DMS153 treated with DMSO at 0.1 percent for 48 hours (cell line): ENCODE results near the gene SUPT4H1.
"Not testable (repeated sequence)": the region's sequence is repeated elsewhere in the genome, so short reads cannot be mapped to it uniquely, and the experiment has no call there.

Source experiments
- DNase-seq: peaks from one replicate; lab custom pipeline; 2025; ENCODE audit not compliant: unreplicated experiment; lab: John Stamatoyannopoulos, UW

SUPT4H1 gene

DNA sequence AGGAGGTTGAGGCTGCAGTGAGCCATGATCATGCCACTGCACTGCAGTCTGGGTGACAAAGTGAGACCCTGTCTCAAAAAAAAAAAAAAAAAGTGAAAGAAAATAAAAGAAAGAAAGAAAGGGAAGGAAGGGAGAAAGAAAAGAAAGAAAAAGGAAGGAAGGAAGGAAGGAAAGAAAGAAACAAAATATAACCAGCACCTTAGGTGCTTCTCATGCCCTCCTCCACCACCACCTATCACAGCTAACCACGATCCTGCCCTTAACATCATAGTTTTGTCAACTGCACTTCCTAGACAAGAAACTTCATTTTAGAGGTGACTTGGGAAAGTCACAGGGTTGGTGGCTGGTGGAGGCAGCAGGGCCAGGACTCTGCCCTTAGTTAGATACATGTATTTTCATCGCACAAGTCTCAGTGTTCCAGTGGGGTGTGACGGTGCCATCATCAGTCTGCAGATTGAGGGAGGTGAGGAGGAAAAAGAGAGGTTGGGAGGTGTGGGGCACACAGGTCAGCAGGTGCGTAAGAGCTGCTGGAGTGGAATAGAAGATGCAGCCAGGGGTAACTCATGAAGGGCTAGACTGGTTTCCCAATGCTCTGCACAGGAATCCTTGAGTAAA is 10.0 kb downstream of the SUPT4H1 start:
- DNase-seq: no peak

DNA sequence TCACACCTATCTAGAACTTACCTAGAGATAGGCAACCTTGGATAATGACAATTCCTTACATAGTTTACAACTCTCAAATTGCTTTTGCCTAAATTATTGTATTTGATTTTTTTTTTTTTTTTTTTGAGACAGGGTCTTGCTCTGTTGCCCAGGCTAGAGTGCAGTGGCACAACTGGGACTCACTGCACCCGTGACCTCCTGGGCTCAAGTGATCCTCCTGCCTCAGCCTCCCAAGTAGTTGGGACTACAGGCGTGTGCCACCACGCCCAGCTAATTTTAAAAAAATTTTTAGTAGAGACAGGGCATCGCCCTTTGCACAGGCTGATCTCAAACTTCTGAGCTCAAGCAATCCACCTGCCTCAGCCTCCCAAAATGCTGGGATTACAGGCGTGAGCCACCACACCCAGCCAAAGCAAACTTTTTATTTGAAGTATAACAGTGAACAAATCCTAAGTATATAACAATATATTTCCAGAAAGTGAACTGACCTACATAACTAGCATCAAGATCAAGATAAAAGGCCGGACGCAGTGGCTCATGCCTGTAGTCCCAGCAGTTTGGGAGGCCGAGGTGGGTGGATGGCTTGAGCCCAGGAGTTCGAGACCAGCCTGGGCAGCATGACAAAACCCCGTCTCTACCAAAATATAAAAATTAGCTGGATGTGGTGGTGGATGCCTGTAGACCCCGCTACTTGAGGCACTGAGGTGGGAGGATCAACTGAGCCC is 10.7 kb downstream of the SUPT4H1 start:
- DNase-seq: not testable (repeated sequence)

DNA sequence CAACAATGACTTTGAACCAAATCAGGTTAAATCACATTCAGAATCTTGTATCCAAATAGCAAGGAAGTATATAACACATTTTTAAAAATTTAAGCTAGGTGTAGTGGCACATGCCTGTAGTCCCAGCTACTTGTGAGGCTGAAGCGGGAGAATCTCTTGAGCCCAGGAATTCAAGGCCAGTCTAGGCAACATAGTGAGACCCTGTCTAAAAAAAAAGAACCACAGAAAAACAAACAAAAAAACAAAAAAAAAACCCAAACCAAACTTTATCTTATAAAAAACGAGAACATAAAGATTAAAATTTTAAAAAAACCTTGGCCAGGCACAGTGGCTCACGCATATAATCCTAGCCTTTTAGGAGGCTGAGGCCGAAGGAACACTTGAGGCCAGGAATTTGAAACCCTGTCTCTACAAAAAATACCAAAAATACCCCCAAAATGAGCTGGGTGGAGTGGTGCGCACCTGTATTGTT is 11.6 kb downstream of the SUPT4H1 start:
- no peak for DNase-seq

DNA sequence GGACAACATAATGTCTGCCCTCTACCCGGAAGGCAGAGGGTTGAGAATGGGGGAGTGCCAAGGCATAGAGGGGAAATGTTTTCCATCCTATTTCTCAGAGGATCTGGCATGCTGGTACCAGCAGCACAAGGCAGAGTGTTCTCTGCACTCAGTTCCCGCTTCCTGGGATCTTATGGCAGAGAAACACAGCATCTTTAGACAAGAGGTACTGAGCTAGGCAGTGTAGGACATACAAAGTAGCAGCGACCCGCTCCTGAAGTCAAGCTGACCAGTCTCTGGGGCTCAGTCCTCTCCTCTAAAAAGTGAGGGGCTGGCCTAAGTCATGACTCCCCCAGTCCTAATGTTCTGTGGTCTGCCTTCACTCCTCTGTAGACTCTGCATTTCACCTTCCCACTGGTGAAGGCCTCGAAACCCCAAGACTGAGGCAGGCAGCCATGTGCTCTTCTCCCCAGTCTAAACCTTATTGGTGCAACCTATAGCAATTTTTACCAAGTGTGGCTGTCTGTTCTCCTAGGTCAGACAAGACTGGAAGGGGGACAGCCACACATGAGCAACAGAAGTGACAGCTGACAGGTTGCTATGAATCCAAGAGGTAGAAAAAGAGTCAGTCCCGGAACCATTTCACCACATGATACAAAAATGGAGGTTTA is 12.1 kb downstream of the SUPT4H1 start:
- DNase-seq: no peak

DNA sequence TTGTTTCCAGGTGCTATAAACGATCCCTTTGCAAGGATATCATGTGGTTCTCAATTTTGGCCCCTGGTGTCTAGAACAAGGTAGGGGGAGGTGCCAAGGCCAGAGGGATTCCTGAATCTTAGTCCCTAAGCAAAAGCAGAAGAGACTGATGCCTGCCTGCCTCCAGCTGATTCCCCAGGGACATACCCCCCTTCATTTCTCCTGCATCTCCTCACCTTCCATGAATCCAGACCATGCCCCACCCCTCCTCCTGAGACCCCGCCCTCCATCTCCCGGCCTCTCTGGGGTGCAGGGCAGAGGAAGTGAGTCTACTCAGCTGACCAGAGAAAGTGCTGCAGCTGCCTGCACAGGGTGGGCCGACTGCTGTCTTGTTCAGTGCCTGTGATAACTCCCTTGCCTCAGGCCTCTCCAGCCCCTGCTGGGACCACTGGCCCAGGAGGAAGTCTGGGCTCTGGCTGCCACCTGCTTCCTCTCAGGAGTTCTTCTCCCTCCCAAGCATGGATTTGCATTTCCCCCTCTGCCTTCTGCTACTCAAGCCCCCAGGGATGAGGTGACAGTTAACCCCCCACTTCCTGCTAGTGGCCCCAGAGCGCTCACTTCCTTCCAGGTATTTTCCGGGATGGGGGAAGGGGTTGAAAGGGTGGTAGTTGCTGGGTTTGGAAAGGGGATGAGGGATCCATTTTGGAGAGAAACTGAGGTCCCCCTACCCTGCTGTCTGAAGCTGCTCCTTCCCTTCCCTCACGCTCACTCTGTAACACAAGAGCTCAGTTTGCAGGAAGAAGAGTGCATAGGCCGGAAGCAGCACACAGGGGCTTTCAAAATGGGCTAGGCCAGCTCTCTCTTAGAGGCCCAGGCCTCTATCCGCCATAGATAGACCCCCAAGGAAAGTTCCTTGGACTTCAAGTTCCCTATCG is 12.9 kb downstream of the SUPT4H1 start:
- no peak for DNase-seq

DNA sequence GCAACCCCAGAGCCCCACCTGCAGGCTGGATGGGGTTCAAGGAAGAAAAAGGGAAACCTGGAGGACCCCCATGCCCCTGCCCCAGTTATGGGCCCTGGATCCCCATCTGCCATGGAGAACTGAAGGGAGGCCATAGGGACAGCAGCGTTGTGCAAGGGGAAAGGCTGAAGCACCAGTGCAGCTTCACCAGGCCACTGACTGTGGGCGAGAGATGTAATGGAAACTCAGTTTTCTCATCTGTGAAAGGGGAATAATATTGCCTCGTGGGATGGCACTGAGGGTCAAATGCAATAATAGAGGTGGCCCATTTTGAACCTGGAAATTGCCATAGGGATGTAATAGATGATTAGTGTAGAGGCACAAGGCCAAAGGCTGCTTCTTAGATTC is 13.6 kb downstream of the SUPT4H1 start:
- no peak for DNase-seq

DNA sequence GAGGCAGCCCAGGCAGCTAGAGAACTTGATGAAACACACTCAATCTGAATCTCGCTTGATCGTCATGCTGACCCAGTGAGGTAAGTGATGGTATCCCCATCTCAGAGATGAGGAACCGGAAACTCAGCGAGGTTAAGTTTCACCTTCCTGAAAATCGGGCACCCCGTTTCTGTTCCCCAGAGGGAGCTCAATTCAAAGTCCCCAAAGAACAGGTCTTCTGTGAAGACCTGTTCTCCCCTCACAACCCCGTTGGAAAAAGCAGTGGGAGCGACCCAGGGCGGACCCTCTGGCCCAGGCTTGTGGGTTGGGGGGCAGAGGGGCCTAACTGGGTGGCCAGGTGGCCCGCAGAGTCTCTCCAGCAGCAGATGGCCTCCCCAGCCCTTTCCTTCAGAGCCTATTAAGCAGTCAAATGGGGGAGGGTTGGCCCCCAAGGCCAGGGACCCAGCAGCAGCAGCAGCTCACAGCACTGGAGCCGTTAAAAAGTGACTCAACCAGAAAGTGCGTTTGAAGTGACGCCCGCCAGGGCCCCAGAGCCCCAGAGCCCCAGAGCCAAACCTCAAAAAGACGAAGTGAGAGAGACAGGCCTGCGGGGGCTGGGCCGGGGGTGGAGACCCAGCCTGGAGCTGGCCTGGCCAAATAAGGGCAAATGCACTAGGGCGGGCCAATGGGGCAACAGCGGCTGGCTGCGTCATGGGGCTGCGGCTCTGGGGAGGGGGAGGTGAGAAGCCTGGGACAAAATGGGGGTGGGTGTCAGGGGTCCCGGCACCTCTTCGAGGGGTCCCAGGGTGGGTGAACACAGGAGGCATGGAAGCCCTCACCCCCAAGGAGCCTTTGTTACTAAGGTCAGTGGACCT is 14.2 kb downstream of the SUPT4H1 start:
- DNase-seq: no peak

DNA sequence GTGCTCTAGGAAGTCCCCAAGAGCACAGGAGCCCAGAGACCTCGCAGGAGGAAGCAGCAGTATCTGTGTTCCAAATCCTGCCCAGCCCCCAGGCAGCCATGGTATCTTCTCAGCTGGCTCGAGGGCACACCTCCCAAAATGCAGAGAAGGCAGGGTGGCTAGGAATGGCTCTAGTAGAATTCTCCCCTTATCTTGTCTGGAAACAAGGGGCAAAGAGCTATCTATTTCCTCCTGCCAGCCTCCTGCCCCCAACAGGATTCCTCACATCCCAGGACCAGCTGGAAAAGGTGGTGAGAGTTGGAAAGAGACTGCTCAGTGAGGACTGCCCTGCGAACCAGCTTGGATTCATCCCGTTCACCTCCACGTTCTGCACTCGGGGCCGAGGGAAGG is 14.8 kb downstream of the SUPT4H1 start:
- no peak for DNase-seq

DNA sequence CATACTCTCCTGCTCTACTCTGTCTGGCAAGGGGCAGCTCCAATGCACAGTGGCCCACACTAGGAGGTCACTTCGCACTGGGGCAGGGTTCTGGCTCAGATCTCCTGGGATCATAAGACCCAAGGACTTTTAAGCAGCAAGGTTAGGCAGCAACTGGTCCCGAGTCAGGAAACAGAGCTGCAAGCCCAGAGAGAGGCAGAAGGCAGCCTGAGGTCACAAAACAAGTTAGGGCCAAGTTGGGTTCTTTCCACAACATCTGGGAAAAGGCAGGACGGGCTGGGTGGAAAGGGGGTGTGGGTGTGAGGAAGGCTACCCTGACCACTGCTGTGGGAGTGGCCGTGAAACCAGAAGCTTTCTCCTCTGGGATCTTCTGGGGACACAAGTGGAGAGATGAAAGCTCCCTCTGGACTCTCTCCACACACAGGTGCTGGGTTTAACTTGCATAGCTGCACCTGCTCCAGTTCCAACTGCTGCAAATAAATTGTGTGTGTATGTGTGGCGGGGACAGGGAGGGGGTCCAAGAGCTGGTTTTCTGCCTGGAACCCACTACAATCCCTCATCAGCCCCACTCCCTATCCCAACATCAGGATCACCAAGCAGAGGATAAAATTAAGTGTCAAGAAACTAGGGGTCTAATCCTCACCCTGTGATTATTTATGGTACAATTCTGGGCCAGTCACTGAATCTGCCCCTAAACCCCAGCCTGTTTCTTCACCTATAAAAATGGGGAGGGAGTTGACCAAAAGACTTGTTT is 15.4 kb downstream of the SUPT4H1 start:
- DNase-seq: no peak

DNA sequence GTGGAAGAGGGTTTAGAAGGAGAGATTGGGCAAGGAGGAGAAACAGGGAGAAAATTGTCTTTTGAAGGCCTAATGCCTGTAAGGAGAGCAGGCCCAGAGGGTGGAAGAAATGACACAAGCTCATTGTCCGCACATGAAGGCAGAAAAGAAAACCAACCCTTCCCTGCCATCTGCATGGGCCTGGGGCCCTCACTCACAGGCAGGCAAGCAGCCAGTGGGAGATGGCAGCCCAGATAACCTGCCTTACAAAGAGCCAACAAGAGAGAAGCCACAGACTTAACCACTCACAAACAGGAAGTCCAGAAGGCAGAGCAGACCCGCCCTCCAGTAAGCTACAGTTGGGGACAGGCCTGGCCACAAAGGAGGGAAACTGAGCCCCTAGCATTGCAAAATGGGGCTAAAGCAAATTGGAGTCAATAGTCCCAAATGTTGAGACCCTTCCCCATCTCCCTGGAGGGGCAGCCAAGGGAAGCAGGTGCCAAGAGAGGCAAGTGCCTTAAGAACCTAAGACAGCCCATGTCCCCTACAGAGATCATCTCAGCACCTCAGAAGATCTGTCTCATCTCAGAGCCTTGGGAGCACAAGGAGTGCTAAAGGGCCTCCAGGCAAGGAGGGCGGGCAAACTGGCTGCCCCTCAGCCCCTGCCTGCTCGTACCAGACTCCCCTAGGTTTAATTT is 16.1 kb downstream of the SUPT4H1 start:
- no peak for DNase-seq

DNA sequence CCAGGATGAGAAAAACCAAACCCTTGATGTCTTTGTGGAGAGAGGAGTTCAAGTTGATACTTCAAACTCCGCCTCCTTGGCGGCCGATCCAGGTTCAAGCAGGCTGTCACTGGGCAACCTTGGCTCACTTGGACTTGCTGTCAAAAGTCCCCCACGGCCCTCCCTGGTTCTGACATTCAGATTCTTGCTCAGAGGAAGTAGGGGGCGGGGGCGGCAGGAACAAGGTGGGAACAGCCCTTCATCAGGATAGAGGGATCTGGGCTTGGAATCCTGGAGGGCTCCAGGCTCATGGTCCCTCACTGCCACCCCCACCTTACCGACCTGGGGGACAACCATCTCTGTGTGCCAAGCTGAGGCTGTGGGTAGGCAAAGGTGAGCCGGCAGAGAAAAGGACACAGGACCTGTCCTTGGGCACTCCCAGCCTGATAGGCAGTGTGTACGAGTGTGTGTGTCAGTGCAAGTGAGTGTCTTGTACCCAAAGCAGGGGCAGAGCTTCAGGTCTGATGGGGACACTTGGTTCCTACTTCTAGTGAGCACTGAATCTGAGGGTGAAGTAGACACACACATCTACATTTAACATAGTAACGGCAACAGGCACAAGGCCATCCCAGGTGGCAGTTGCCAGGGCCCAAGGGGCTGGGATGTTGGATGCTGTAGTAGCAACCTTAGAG is 16.8 kb downstream of the SUPT4H1 start:
- no peak for DNase-seq

DNA sequence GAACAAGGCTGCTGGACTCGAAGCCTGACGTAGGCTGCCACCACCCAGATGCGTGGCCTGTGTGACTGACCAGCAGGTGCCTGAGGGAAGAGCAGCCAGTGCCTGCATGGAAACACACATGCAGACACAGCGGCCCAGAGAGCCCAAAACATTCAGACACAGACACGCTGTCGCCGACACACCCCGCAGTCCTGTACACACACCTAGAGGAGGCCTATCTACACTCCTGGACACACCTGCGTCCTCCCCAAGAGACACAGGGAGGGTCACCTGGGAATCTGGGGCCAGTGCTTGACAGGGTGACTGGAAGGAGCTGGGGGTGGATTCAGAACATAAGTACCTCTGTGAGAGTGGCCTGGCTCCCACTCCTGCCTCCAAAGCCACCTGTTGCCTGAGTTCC is 17.3 kb downstream of the SUPT4H1 start:
- DNase-seq: no peak

DNA sequence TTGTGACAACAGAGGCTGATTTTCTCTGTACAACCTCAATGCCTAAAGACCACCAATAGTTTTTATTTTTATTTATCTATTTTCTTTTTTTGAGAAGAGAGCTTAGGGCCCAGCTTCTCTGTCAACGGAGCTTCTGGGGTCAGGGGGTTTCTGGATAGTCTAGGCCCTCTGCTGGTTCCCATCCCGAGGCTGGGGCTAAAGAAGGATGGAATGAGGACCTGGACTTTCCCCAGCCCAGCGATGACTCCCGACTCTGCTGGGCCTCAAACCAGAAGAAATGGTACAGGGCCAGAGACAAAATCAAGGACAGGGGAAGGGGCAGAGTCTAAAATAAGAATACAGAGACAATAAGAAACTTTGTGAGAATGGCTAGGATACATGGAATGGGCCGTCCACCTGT is 17.7 kb downstream of the SUPT4H1 start:
- DNase-seq: no peak

DNA sequence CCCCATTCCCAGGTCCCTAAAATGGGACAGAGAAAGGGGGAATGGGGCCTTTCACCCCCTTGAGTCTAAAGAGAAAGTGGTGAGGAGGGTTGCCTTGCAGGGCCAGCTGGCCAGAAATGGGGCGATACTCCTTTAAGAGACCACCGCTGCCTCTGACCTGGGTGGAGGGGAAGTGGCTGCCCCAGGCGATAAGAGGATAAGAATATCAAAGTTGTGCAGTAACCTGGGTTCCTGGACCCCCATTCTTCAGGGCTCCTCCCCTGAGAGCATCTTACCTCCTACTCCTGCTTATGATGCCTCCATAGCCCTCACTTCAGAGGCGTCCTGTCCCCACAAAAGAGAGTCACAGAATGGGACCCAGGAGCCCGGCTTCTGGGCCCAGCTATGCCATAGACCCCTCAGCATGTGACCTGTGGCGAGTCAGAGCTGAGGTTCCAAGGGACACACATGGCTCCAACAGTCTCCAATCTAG is 18.2 kb downstream of the SUPT4H1 start:
- no peak for DNase-seq

DNA sequence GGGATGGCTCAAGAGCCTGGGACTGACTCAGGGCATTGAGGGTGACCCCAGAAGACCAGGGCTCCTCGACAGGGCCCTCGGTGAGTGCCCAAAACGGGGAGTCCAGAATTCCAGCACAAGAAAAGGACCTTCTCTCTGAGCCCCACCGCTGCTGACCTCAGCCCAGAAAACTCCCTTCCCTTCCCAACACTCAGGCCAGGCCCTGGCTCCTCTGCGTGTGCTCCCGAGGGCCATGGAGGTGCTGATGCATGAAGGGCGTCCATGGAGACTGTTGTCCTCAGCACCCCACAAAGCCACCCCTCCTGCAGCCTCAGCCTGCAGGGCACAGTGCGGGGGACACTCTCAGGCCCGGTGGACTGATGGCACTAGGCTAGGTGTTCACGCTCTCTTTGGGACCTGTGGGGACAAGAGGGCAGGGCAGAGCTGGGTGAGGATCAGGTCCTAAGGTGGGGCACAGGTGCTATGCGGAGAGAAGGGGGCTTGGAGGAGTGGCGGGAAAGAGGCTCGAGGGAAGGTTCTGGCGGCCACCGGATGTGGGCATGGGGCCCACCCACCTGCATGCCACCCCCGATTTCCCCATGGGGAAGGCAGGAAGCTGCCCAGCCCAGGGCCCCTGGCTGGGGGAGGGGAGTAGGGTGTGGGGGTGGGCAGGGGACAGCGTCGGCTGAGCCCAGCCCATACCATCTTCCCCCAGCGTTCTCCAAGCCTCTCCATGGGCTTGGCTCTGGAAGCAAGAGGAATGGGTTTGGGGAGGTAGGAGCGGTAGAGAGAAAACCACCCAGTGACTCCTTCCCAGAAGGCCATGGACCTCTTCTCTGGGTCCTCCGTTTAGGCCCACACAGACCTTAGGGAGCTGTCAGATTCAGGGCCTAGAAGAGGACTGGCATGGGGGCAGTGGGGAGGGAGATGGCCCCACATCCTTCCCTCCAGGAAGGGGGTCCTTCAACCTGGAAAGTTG is 18.9 kb downstream of the SUPT4H1 start:
- no peak for DNase-seq

DNA sequence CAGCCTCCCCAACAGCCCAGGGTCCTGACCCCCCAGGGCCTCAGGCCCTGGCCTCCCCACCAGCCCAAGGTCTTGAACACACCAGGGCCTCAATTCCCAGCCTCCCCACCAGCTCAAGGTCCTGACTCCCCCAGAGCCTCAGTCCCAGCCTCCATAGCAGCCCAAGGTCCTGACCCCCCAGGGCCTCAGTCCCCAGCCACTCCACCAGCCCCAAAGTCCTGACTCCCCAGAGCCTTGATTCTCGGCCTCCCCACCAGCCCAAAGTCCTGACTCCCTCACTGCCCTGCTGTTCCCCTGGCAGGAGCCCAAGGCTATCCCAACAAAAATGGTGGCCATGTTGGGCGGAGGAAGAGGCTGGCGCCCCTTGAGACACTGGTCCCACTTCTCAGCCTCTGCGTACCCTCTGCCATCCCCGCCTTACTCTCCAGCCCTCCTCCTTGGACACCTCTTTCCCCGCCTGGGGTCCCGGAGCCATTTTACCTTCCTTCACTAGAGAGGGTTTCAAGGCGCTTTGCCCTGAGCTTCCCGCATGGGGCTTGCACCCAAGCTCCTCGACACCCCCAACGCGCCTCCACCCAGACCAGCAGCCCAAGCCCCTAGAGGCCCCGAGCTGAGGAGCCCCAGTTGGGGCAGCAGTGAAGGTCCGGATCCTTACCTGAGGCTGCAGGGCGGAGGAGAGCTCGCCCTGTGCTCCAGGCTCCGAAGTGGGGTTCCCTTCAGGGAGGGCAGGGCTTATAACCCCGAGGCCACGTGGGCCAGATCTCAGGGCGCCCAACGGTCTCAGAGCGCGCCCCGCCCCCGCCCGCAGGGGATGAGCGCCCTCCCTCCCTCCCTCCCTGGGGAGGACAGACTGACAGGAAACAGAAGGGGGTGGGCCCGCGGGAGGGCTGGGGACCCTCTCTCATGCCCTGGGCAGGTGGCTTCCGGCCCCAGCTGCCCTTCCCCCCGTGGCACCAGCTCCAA is 19.9 kb downstream of the SUPT4H1 start:
- no peak for DNase-seq
